ENCODE data around the gene TRMT2A.

Gene TRMT2A

GRCh38 chr22:20089977-20090729 is 26.9 kb downstream of the TRMT2A start:
- TF ChIP-seq TAF1 (IDR thresholded peaks at IDR 0.05; ENCODE audit: low read depth) (no peak), YY1 (IDR thresholded peaks at IDR 0.05; ENCODE audit: low read depth) (no peak), TEAD4 (IDR thresholded peaks at IDR 0.05) (no peak), REST (IDR thresholded peaks at IDR 0.05; ENCODE audit: low read depth) (no peak), MAX (IDR thresholded peaks at IDR 0.05) (no peak), EP300 (IDR thresholded peaks at IDR 0.05; ENCODE audit: borderline replicate concordance) (no peak), EGR1 (IDR thresholded peaks at IDR 0.05) (no peak), USF1 (IDR thresholded peaks at IDR 0.05) (no peak), CEBPB (IDR thresholded peaks at IDR 0.05) (no peak), TCF12 (IDR thresholded peaks at IDR 0.05; ENCODE audit: low read depth) (no peak), CREB1 (IDR thresholded peaks at IDR 0.05; ENCODE audit: low read depth) (no peak), RAD21 (IDR thresholded peaks at IDR 0.05; ENCODE audit: low read depth) (no peak), ZBTB7A (IDR thresholded peaks at IDR 0.05; ENCODE audit: low read depth) (no peak), NFIC (IDR thresholded peaks at IDR 0.05) (no peak), FOXM1 (IDR thresholded peaks at IDR 0.05; ENCODE audit: borderline replicate concordance, low read depth) (no peak)

GRCh38 chr22:20089226-20089976 is 27.6 kb downstream of the TRMT2A start:
- TF ChIP-seq TAF1 (IDR thresholded peaks at IDR 0.05; ENCODE audit: low read depth) (no peak), FOXM1 (IDR thresholded peaks at IDR 0.05; ENCODE audit: borderline replicate concordance, low read depth) (no peak), TEAD4 (IDR thresholded peaks at IDR 0.05) (no peak), CREB1 (IDR thresholded peaks at IDR 0.05; ENCODE audit: low read depth) (no peak), REST (IDR thresholded peaks at IDR 0.05; ENCODE audit: low read depth) (no peak), ZBTB7A (IDR thresholded peaks at IDR 0.05; ENCODE audit: low read depth) (no peak), EP300 (IDR thresholded peaks at IDR 0.05; ENCODE audit: borderline replicate concordance) (no peak), CEBPB (IDR thresholded peaks at IDR 0.05) (no peak)

- TF ChIP-seq NFIC (IDR thresholded peaks at IDR 0.05) (no peak), YY1 (IDR thresholded peaks at IDR 0.05; ENCODE audit: low read depth) (no peak), REST (IDR thresholded peaks at IDR 0.05; ENCODE audit: low read depth) (no peak), CREB1 (IDR thresholded peaks at IDR 0.05; ENCODE audit: low read depth) (no peak), ZBTB7A (IDR thresholded peaks at IDR 0.05; ENCODE audit: low read depth) (no peak), MAX (IDR thresholded peaks at IDR 0.05) (no peak), RAD21 (IDR thresholded peaks at IDR 0.05; ENCODE audit: low read depth) (no peak), TAF1 (IDR thresholded peaks at IDR 0.05; ENCODE audit: low read depth) (no peak), TCF12 (IDR thresholded peaks at IDR 0.05; ENCODE audit: low read depth) (no peak), EGR1 (IDR thresholded peaks at IDR 0.05) (no peak), TEAD4 (IDR thresholded peaks at IDR 0.05) (no peak), FOXM1 (IDR thresholded peaks at IDR 0.05; ENCODE audit: borderline replicate concordance, low read depth) (no peak)
Observed at GRCh38 chr22:20088263-20088648, 28.8 kb downstream of the TRMT2A start.

Measured in Ishikawa (cell line).